GM12891 (cell line): ENCODE results near the gene PROSER3.

Source experiments
- DNase-seq: peaks from one replicate; pipeline ENCODE4 v3.0.0; 2011; ENCODE audit warnings: low spot score; ENCODE audit not compliant: insufficient read length
- FAIRE-seq: peaks from 2 replicates; lab custom pipeline; 2011; peaks lifted over from hg19 to GRCh38; lab: Jason Lieb, UNC
- PAX5 ChIP-seq: IDR thresholded peaks from 2 replicates; pipeline ENCODE4 v1.6.1; 2011; ENCODE audit warnings: low read length, moderate library complexity, mild to moderate bottlenecking; ENCODE audit not compliant: insufficient read depth, severe bottlenecking
- POLR2A ChIP-seq: IDR thresholded peaks from 2 replicates; pipeline ENCODE4 v1.6.1; 2011; ENCODE audit warnings: low read depth, low read length, control low read depth
- POLR2AphosphoS5 ChIP-seq: IDR thresholded peaks from 2 replicates; pipeline ENCODE4 v1.6.1; 2011; ENCODE audit warnings: low read depth, low read length, control low read depth
- POU2F2 ChIP-seq: IDR thresholded peaks from 2 replicates; pipeline ENCODE4 v1.6.1; 2011; ENCODE audit warnings: low read depth, mild to moderate bottlenecking, control low read depth, low read length, moderate library complexity
- SPI1 ChIP-seq: IDR thresholded peaks from 2 replicates; pipeline ENCODE4 v1.6.1; 2011; ENCODE audit warnings: low read depth, low read length, control low read depth
- TAF1 ChIP-seq: IDR thresholded peaks from 2 replicates; pipeline ENCODE4 v1.6.1; 2011; ENCODE audit warnings: low read depth, low read length, control low read depth

Gene PROSER3

GRCh38 chr19:35751839-35752745 lies 5.9 kb upstream of the PROSER3 start:
- TF ChIP-seq POLR2AphosphoS5 (no peak), SPI1 (no peak), POU2F2 (no peak), TAF1 (no peak), PAX5 (no peak), POLR2A (no peak)

DNA sequence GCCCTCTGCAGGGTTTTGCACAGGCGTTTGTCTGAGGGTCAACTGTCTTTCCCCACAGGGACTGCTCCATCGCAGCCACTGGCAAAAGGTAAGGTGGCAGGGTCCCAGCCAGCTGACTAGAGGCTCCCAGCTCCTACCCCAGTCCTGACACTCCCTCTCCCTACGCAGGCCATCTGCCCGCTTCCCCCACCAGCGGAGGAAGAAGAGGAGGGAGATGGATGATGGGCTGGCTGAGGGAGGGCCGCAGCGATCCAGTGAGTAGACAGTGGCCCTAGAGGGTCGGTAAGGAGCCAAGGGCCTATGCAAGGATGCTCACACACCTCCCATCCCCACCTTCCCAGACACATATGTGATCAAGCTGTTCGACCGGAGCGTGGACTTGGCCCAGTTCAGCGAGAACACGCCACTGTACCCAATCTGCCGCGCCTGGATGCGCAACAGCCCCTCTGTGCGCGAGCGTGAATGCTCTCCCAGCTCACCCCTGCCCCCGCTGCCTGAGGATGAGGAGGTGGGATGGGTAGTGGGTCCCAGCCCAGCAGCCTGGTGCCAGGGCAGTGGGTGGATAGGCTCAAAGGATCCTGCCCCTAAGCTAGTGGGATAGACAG lies 5.1 kb upstream of the PROSER3 start:
- TF ChIP-seq POLR2A (no peak), PAX5 (no peak)
- no peak for FAIRE-seq
- DNase-seq: no peak

More at GRCh38 chr19:35751839-35752745, 5.9 kb upstream of the PROSER3 start:
- DNase-seq (no peak), FAIRE-seq (no peak)

DNA sequence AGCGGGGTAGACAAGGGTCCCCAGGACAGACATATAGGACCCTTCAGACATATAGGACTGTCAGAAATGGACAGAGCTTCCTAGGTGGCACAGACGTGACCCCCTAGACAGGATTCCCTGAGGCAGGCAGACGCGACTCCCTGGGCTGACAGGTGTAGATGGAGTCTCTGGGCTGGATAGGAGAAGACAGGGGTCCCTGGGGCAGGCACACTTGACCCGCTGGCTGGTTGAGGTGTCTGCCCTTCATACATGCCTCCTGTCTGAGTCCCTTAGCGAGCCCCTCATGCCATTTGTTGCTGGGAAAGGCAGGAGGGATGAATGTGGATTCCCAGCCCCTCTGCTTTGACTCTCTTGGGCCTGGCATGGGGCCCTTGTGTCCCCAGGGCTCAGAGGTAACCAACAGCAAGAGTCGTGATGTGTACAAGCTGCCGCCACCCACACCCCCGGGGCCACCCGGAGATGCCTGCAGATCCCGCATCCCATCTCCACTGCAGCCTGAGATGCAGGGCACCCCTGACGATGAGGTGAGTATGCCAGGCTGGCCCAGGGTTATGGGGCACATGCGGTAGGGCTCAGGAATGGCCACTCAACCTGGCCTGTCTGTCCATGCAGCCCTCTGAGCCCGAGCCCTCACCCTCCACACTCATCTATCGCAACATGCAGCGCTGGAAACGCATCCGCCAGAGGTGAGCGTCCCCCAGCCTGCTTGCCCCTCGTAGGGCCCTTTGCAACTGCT lies 4.2 kb upstream of the PROSER3 start:
- no peak for FAIRE-seq
- no peak for TF ChIP-seq POLR2A
- no peak for TF ChIP-seq POLR2AphosphoS5
- TF ChIP-seq PAX5: no peak
- no peak for TF ChIP-seq POU2F2
- TF ChIP-seq TAF1: no peak
- no peak for TF ChIP-seq SPI1
- no peak for DNase-seq

GRCh38 chr19:35754370-35755130 lies 3.4 kb upstream of the PROSER3 start:
- DNase-seq: no peak
- no peak for FAIRE-seq
- TF ChIP-seq PAX5 (no peak), SPI1 (no peak), TAF1 (no peak)

GRCh38 chr19:35755131-35755549 lies 2.8 kb upstream of the PROSER3 start:
- no peak for FAIRE-seq

GRCh38 chr19:35755550-35756376 lies 2.2 kb upstream of the PROSER3 start:
- TF ChIP-seq POU2F2 (no peak), TAF1 (no peak), PAX5 (no peak), POLR2A (no peak)
- DNase-seq (no peak), FAIRE-seq (no peak)

More at GRCh38 chr19:35755131-35755549, 2.8 kb upstream of the PROSER3 start:
- no peak for TF ChIP-seq PAX5
- TF ChIP-seq POU2F2: no peak
- TF ChIP-seq SPI1: no peak
- no peak for TF ChIP-seq POLR2A
- TF ChIP-seq POLR2AphosphoS5: no peak
- no peak for TF ChIP-seq TAF1
- DNase-seq: no peak

DNA sequence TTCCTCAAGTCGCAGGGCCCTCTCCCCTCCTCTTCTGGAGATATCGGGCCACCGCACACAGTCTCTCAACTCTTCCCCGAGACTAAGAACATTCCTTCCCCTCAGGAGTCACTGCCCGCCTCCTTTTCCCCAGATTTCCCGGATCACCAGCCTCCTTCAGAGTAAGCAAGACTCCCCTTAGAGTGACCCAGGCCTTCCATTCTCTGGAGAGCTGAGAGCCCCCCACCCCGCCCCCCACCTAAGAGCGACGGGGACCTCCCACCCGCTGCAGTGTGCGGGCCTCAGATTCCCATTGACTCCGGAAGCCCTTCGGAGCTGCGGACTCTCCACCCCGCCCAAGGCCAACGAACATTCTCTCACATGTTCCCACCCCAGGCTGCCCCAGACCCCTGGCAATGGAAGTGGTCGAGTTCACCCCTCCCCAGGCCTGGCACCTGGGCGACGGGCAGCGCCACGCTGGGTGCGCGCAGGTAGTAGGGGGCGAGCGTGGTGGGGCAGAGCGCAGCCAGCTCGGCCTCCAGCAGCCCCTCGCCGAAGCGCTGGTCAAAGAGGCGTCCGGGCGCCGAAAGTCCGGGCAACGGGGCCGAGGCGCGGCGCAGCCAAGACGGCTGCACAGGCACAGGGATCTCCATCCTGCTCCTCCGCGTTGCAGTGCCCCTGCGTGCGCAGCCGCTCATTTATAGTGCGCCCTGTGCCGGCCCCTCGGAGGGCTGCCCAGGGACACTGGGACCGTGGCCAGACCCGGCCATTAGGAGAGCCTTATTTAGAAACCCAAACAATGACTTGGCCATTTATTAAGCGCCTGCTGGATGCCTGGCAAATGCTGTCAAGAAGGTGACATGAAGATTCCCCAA lies 1.4 kb upstream of the PROSER3 start, which contains the start of gene HSPB6:
HSPB6 (minus strand) TSS at position 653 of the 854 bp plus-strand sequence; CDS start at position 632, 21 bp downstream.
- FAIRE-seq (no peak), DNase-seq (no peak)
- TF ChIP-seq PAX5 (no peak), SPI1 (no peak), POLR2A (no peak), POLR2AphosphoS5 (no peak), TAF1 (no peak)

GRCh38 chr19:35757231-35757748 lies 686 bp upstream of the PROSER3 start:
- FAIRE-seq: no peak
- TF ChIP-seq SPI1: no peak
- no peak for TF ChIP-seq POU2F2
- TF ChIP-seq PAX5: no peak
- DNase-seq: no peak
